Measurements from ENCODE around the gene CNGA4. TPM values are rescaled to one million over a fixed set of nuclear protein-coding genes. Genes with fewer than 3 reads are reported as not detected.

Gene CNGA4
- total and polyA plus RNA-seq, 2 of the 4 experiments (the other 2 are of a cell fraction), result under 0.01 to 0.12 TPM

DNA sequence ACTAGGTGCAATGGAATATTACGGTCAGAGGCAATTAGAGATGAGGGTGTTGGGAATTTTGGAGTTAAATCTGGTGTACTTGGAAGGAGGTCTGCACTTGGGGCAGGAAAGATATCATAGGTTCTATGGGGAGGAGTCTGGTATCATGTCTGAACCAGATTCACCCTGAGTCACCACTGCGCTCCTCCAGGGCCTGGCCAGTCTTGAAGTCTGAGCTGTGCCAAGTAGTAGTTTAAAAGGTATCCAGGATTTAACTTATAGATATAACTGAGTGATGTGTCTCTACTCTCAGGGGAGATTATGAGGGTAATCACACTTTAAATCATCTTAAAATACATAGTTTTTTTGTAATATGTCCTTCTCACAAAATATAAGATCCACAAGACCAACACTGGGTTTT lies 6.6 kb downstream of the CNGA4 start:
- Histone ChIP-seq H4K8ac (ENCODE audit: low read depth in 2 of 2, low read length in 2 of 2) (no peak overlapping the region), H3K27me3 (ENCODE audit: control insufficient read depth, insufficient read depth, low read length) (peaks cover 20% of the 10 kb centered on the region), H3K27ac (ENCODE audit: insufficient read depth, low read length) (no peak overlapping the region), H2BK20ac (ENCODE audit: low read depth, low read length) (no peak overlapping the region), H4K5ac (ENCODE audit: low read depth, low read length) (no peak overlapping the region), H2AK5ac (ENCODE audit: low read depth, low read length) (no peak overlapping the region), H3K4ac (ENCODE audit: low read depth, low read length) (no peak overlapping the region), H3K36me3 (ENCODE audit: control insufficient read depth, insufficient read depth, low read length) (no peaks in the 10 kb centered on the region), H2BK5ac (ENCODE audit: low read depth, low read length, poor library complexity, severe bottlenecking) (no peak overlapping the region), H3K79me1 (ENCODE audit: low read depth in 1 of 2, low read length in 2 of 2) (no peaks in the 10 kb centered on the region), H3K23ac (ENCODE audit: low read depth, low read length) (no peak overlapping the region), H3K4me3 (ENCODE audit: insufficient read depth, low read depth, low read length) (no peak overlapping the region), H3K9me3 (ENCODE audit: control insufficient read depth, insufficient read depth, low read length) (no peaks in the 10 kb centered on the region), H2AK9ac (replicated peaks; ENCODE audit: low read depth, low read length, poor library complexity) (no peak overlapping the region), H3K9me1 (ENCODE audit: insufficient read depth, low read length) (no peaks in the 10 kb centered on the region), H3K56ac (ENCODE audit: extremely low read depth, insufficient read depth, low read length) (no peak overlapping the region), H2BK15ac (ENCODE audit: low read depth, low read length) (no peak overlapping the region), H3K4me1 (ENCODE audit: control insufficient read depth, insufficient read depth, low read length) (peaks cover 3% of the 10 kb centered on the region; the same call in 1 of the 2 replicates), H2BK120ac (ENCODE audit: low read depth, low read length) (no peak overlapping the region), H4K20me1 (ENCODE audit: insufficient read depth, low read length) (no peaks in the 10 kb centered on the region), H3K9ac (ENCODE audit: low read depth, low read length) (no peak overlapping the region), H3K18ac (ENCODE audit: low read depth, low read length) (no peak overlapping the region), H3K4me2 (ENCODE audit: low read depth, low read length) (no peak overlapping the region), H3K14ac (replicated peaks; ENCODE audit: low read depth, low read length) (no peak overlapping the region), H2AFZ (replicated peaks; ENCODE audit: low read length, poor library complexity) (no peak overlapping the region), H4K91ac (ENCODE audit: insufficient read depth, low read depth, low read length) (no peak overlapping the region)
- POLR2A ChIA-PET (ENCODE audit: unreplicated experiment), result no interaction called here
- BruUV-seq (replicated peaks), result no TSS peak
- WGBS, 2 experiments (ENCODE audit: extremely low coverage in 2 of 2, insufficient read length in 1 of 2), result no CpG with 5 or more reads among the region's 2 CpGs
- TF ChIP-seq NFE2L2 (IDR thresholded peaks at IDR 0.05; ENCODE audit: low read depth, low read length), result no peak
- TF ChIP-seq ELK1 (IDR thresholded peaks at IDR 0.05; ENCODE audit: borderline replicate concordance, low read depth, low read length), result no peak
- TF ChIP-seq, protein P1, sequence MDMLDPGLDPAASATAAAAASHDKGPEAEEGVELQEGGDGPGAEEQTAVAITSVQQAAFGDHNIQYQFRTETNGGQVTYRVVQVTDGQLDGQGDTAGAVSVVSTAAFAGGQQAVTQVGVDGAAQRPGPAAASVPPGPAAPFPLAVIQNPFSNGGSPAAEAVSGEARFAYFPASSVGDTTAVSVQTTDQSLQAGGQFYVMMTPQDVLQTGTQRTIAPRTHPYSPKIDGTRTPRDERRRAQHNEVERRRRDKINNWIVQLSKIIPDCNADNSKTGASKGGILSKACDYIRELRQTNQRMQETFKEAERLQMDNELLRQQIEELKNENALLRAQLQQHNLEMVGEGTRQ (IDR thresholded peaks at IDR 0.05; ENCODE audit: low read depth, low read length), result no peak
- no peak for TF ChIP-seq CEBPB (IDR thresholded peaks at IDR 0.05; ENCODE audit: low read depth, low read length)
- TF ChIP-seq FOS (IDR thresholded peaks at IDR 0.05; ENCODE audit: low read depth, low read length), result no peak
- TF ChIP-seq POLR2A (IDR thresholded peaks at IDR 0.05; ENCODE audit: low read depth, low read length), result no peak
- TF ChIP-seq CTCF (conservative IDR thresholded peaks at IDR 0.05; ENCODE audit: low read depth, low read length), result no peak
- no peak for TF ChIP-seq RAD21 (IDR thresholded peaks at IDR 0.05; ENCODE audit: low read length)
- no peak for TF ChIP-seq RFX5 (IDR thresholded peaks at IDR 0.05; ENCODE audit: low read depth, low read length)
- no peak for TF ChIP-seq SMC3 (IDR thresholded peaks at IDR 0.05; ENCODE audit: low read depth, low read length)
- no peak for TF ChIP-seq MAFK (IDR thresholded peaks at IDR 0.05; ENCODE audit: low read depth, low read length)
- no peak for TF ChIP-seq MAZ (IDR thresholded peaks at IDR 0.05; ENCODE audit: borderline replicate concordance, low read depth, low read length)
- no peak for DNase-seq
- ATAC-seq (ENCODE audit: low read depth), result no peak
- CTCF ChIA-PET, result interaction anchor here (1.0 kb wide), 1 partner anchor 53 kb away, joined by 3 read pairs; no protein-coding TSS in a partner anchor
- intact Hi-C loops (cut with micrococcal nuclease), result no loop called here
- dilution Hi-C loops (cut with HindIII; ENCODE audit: low sequenced_read_pairs, unreplicated experiment), result no loop called here
- in situ Hi-C loops (cut with MboI; ENCODE audit: low sequenced_read_pairs), result loop anchor here (5.0 kb wide), 1 partner anchor 107 kb away; no protein-coding TSS in a partner anchor
